ENCODE results near the gene NCKIPSD. TPM values are rescaled to one million over a fixed set of nuclear protein-coding genes. Genes with fewer than 3 reads are reported as not detected.

NCKIPSD gene
- total RNA-seq, 1 experiment from 2014 or later, result 26.9 TPM

- no peak overlapping the region for H3K4me3 Mint-ChIP-seq (ENCODE audit: low read depth, unreplicated experiment)
- H3K4me1 Mint-ChIP-seq (ENCODE audit: low read depth, unreplicated experiment), result peaks cover 29% of the 10 kb centered on the region
- no peak for TF ChIP-seq CTCF (IDR thresholded peaks at IDR 0.05; ENCODE audit: unreplicated experiment)
- CTCF ChIA-PET, result no interaction called here
- peaks cover 48% of the 10 kb centered on the region for H3K36me3 Mint-ChIP-seq (ENCODE audit: insufficient read depth, unreplicated experiment)
- no peak overlapping the region for H3K27ac Mint-ChIP-seq (ENCODE audit: unreplicated experiment)
- no TSS peak for BruUV-seq (replicated peaks)
- no peaks in the 10 kb centered on the region for H3K9me3 Mint-ChIP-seq (ENCODE audit: low read depth, unreplicated experiment)
- no peak for DNase-seq
- H3K27me3 Mint-ChIP-seq (ENCODE audit: unreplicated experiment), result no peaks in the 10 kb centered on the region
- intact Hi-C loops (cut with micrococcal nuclease; ENCODE audit: unreplicated experiment), result no loop called here
Observed at GRCh38 chr3:48682786-48683185, 2.9 kb downstream of the NCKIPSD start.

- H3K36me3 Mint-ChIP-seq (ENCODE audit: insufficient read depth, unreplicated experiment), result peaks cover 53% of the 10 kb centered on the region
- no peak for DNase-seq
- peaks cover 29% of the 10 kb centered on the region for H3K4me1 Mint-ChIP-seq (ENCODE audit: low read depth, unreplicated experiment)
- intact Hi-C loops (cut with micrococcal nuclease; ENCODE audit: unreplicated experiment), result no loop called here
- no peak overlapping the region for H3K4me3 Mint-ChIP-seq (ENCODE audit: low read depth, unreplicated experiment)
- H3K9me3 Mint-ChIP-seq (ENCODE audit: low read depth, unreplicated experiment), result no peaks in the 10 kb centered on the region
- H3K27ac Mint-ChIP-seq (ENCODE audit: unreplicated experiment), result no peak overlapping the region
- no peak for TF ChIP-seq CTCF (IDR thresholded peaks at IDR 0.05; ENCODE audit: unreplicated experiment)
- BruUV-seq (replicated peaks), result no TSS peak
- CTCF ChIA-PET, result no interaction called here
- no peaks in the 10 kb centered on the region for H3K27me3 Mint-ChIP-seq (ENCODE audit: unreplicated experiment)
Observed at GRCh38 chr3:48681974-48682610, 3.6 kb downstream of the NCKIPSD start.

DNA sequence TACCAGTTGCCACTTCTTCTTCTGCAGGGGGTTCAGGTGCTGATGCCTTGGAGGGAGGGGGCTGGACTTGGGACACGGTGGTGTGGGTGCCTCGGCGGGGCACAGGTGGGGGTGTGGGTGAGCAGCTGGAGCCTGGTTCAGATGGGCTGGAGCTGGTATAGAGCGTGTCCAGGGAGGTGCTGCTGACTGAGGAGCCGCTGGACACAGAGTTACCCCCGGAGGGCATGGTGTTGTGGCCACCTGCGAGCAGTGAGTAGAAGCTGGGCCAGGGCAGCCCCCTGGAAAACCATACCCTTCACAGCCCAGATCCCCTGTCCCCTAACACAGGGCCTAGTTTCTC lies 4.2 kb downstream of the NCKIPSD start:
- DNase-seq, result no peak
- TF ChIP-seq CTCF (IDR thresholded peaks at IDR 0.05; ENCODE audit: unreplicated experiment), result no peak
- Mint-ChIP-seq H3K27ac (ENCODE audit: unreplicated experiment) (no peak overlapping the region), H3K4me3 (ENCODE audit: low read depth, unreplicated experiment) (no peak overlapping the region), H3K36me3 (ENCODE audit: insufficient read depth, unreplicated experiment) (peaks cover 52% of the 10 kb centered on the region), H3K9me3 (ENCODE audit: low read depth, unreplicated experiment) (no peaks in the 10 kb centered on the region), H3K4me1 (ENCODE audit: low read depth, unreplicated experiment) (peaks cover 29% of the 10 kb centered on the region), H3K27me3 (ENCODE audit: unreplicated experiment) (no peaks in the 10 kb centered on the region)
- no TSS peak for BruUV-seq (replicated peaks)
- intact Hi-C loops (cut with micrococcal nuclease; ENCODE audit: unreplicated experiment), result no loop called here
- CTCF ChIA-PET, result interaction anchor here (0.6 kb wide), 1 partner anchor 168 kb away, joined by 3 read pairs; no protein-coding TSS in a partner anchor

- no peaks in the 10 kb centered on the region for H3K9me3 Mint-ChIP-seq (ENCODE audit: low read depth, unreplicated experiment)
- no peaks in the 10 kb centered on the region for H3K27me3 Mint-ChIP-seq (ENCODE audit: unreplicated experiment)
- H3K36me3 Mint-ChIP-seq (ENCODE audit: insufficient read depth, unreplicated experiment), result peaks cover 52% of the 10 kb centered on the region
- CTCF ChIA-PET, result interaction anchor here (0.5 to 0.6 kb wide), 2 partner anchors 9 to 169 kb away, joined by 3 to 4 read pairs; no protein-coding TSS in a partner anchor
- TF ChIP-seq CTCF (IDR thresholded peaks at IDR 0.05; ENCODE audit: unreplicated experiment), result no peak
- no peak overlapping the region for H3K27ac Mint-ChIP-seq (ENCODE audit: unreplicated experiment)
- H3K4me1 Mint-ChIP-seq (ENCODE audit: low read depth, unreplicated experiment), result peaks cover 29% of the 10 kb centered on the region
- no peak overlapping the region for H3K4me3 Mint-ChIP-seq (ENCODE audit: low read depth, unreplicated experiment)
- no TSS peak for BruUV-seq (replicated peaks)
- no peak for DNase-seq
- intact Hi-C loops (cut with micrococcal nuclease; ENCODE audit: unreplicated experiment), result no loop called here
Observed at GRCh38 chr3:48680811-48681540, 4.7 kb downstream of the NCKIPSD start.

Measured in Calu3 (cell line).